Lung (tissue), 12 donors: ENCODE results near the gene LIPA. TPM values are rescaled to one million over a fixed set of nuclear protein-coding genes. Genes with fewer than 3 reads are reported as not detected.
A peak's percentile ranks its signal among the peaks of the same experiment; 100 is the strongest.
"Not testable (repeated sequence)": the region's sequence is repeated elsewhere in the genome, so short reads cannot be mapped to it uniquely, and the experiment has no call there.

Experiments used
- ATAC-seq: fragments of 200-7000 bp; cut with Tn5 transposase; one replicate; pipeline ENCODE4 v1.9.1; 2020; ENCODE audit warnings: moderate number of reproducible peaks; ENCODE audit not compliant: insufficient read depth, low FRiP score
- DNase-seq, 3 donors: peaks; one replicate each; pipeline ENCODE4 v3.0.0-alpha.2; 2013 to 2017
- H3K27ac ChIP-seq, 2 donors: one replicate each; pipeline ENCODE4 v1.5.1; 2013; ENCODE audit warnings: mild to moderate bottlenecking in 2 of 2, moderate library complexity in 2 of 2, control low read depth in 1 of 2, inconsistent platforms in 1 of 2, low read depth in 1 of 2, low read length in 1 of 2
- H3K27me3 ChIP-seq, 3 donors: one replicate each; pipeline ENCODE4 v1.5.1; 2013; ENCODE audit warnings: low read length in 2 of 3; ENCODE audit not compliant: control insufficient read depth in 3 of 3, insufficient read depth in 3 of 3
- H3K36me3 ChIP-seq, 4 donors: one replicate each; pipeline ENCODE4 v1.5.1; 2013; ENCODE audit warnings: low read length in 4 of 4, mild to moderate bottlenecking in 1 of 4, moderate library complexity in 1 of 4; ENCODE audit not compliant: control insufficient read depth in 4 of 4, insufficient read depth in 4 of 4
- H3K4me1 ChIP-seq, 5 donors: one replicate each; pipeline ENCODE4 v1.5.1; 2013; ENCODE audit warnings: low read length in 5 of 5, mild to moderate bottlenecking in 2 of 5, moderate library complexity in 1 of 5; ENCODE audit not compliant: control insufficient read depth in 5 of 5, insufficient read depth in 5 of 5
- H3K4me3 ChIP-seq: one replicate; pipeline ENCODE4 v1.5.1; 2013; ENCODE audit warnings: mild to moderate bottlenecking, control low read depth, moderate library complexity
- H3K9ac ChIP-seq, 2 donors: one replicate each; pipeline ENCODE4 v1.5.1; 2013; ENCODE audit warnings: low read length in 2 of 2, control low read depth in 1 of 2; ENCODE audit not compliant: insufficient read depth in 1 of 2
- H3K9me3 ChIP-seq, 4 donors: one replicate each; pipeline ENCODE4 v1.5.1; 2013; ENCODE audit warnings: low read length in 3 of 4, mild to moderate bottlenecking in 1 of 4, moderate library complexity in 1 of 4; ENCODE audit not compliant: control insufficient read depth in 4 of 4, insufficient read depth in 3 of 4
- CTCF ChIP-seq: IDR thresholded peaks from 2 replicates; pipeline ENCODE4 v1.5.1; 2012; ENCODE audit warnings: mild to moderate bottlenecking; ENCODE audit errors: control extremely low read depth, extremely low read depth
- WGBS, 2 donors: extraction: QIAGEN DNeasy Blood & Tissue Kit; methylation state at CpG; one replicate each; pipeline ENCODE4 v1.1.7; 2013; 5-methylcytosine and 5-hydroxymethylcytosine counted together
- polyA plus RNA-seq, 2 donors: library from polyadenylated mRNA; stranded (reverse); fragments of 200-250 nt; gene quantifications; one replicate each; pipeline ENCODE4 v1.2.1, GENCODE V29; 2013
- total RNA-seq, 2 donors: library from RNA; depleted of rRNA in 1 of 2; stranded (reverse); fragments of >200 nt in 1 of 2; gene quantifications; one replicate each; pipeline ENCODE4 v1.2.1, GENCODE V29; 2014 to 2021
- donor health status: control.
- donor health status: control.
- donor health status: Bipolar disorder and iron deficiency.
- donor health status: healthy.
- donor health status: DM: yes; HTN: yes; CAD: no.

LIPA gene
- total and polyA plus RNA-seq, 4 donors: 24.0 to 140 (median 71.7) TPM

DNA sequence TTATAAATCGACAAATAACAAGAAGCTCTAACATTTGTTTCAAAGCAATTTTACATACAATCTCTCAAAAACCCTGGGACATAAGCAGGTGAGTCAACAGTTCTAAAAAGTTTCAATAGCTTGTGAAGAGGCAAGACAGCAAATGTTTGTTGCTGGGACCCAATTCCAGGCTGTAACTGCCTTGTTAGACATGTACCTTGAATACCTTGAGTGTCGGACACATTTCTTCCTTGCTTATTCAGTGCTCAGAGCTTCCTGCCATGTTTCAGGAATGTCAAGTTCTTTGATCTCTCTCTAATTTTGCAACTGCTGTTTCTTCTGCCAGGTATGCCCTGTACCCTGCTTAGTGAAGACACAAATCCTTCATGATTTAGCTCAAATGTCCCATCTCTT lies 49.5 kb downstream of the LIPA start:
- Histone ChIP-seq H3K36me3 (no peaks in the 10 kb centered on the region), H3K9me3 (peaks cover 0 to 3% (median 0%) of the 10 kb centered on the region in 4 donors), H3K4me3 (no peak overlapping the region), H3K4me1 (peaks cover 0 to 8% (median 4%) of the 10 kb centered on the region in 5 donors), H3K27ac (no peak overlapping the region), H3K9ac (no peak overlapping the region), H3K27me3 (peaks cover 0 to 41% (median 38%) of the 10 kb centered on the region in 3 donors)
- peak; percentile 55 for ATAC-seq
- WGBS, 2 donors: 50 to 57% methylated on average over 2 of the region's 2 CpGs
- no peak for DNase-seq
- no peak for TF ChIP-seq CTCF

GRCh38 chr10:89201345-89202032 lies 50.1 kb downstream of the LIPA start:
- ATAC-seq (no peak), DNase-seq (no peak)
- H3K9me3 ChIP-seq: peaks cover 0 to 3% (median 0%) of the 10 kb centered on the region in 4 donors
- H3K9ac ChIP-seq: no peak overlapping the region
- H3K27me3 ChIP-seq: peaks cover 0 to 35% (median 34%) of the 10 kb centered on the region in 3 donors
- peaks cover 0 to 3% (median 0%) of the 10 kb centered on the region in 5 donors for H3K4me1 ChIP-seq
- H3K4me3 ChIP-seq: no peak overlapping the region
- no peaks in the 10 kb centered on the region for H3K36me3 ChIP-seq
- no peak for TF ChIP-seq CTCF
- no peak overlapping the region for H3K27ac ChIP-seq
- 60 to 77% methylated on average over 7 of the region's 7 CpGs for whole genome bisulfite sequencing, 2 donors

DNA sequence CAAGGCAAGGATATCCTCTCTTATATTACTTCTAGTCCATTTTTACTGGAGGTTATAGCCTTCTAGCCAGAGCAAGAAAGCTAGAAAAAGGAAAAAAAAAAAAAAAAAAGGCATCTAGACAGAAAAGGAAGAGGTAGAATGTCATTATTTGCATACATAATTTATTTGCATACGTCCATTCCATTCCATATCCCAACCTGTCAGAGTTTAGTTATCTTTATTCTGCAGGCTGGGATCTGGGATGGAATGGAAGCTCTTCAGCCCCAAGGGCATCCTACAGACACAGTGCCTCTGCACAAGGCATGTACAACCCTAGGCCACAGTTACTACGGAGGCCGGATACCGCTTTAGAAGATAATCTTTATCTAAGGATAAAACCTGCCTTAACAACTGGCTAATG lies 54.1 kb downstream of the LIPA start:
- ATAC-seq (no peak), DNase-seq (no peak)
- H3K36me3 ChIP-seq: no peaks in the 10 kb centered on the region
- TF ChIP-seq CTCF: no peak
- H3K4me3 ChIP-seq: no peak overlapping the region
- H3K9me3 ChIP-seq: peaks cover 0 to 3% (median 0%) of the 10 kb centered on the region in 4 donors
- H3K4me1 ChIP-seq: no peaks in the 10 kb centered on the region
- H3K9ac ChIP-seq: no peak overlapping the region
- 71 to 94% methylated on average over 4 of the region's 4 CpGs for WGBS, 2 donors
- H3K27ac ChIP-seq: no peak overlapping the region
- peaks cover 0 to 2% (median 0%) of the 10 kb centered on the region in 3 donors for H3K27me3 ChIP-seq

DNA sequence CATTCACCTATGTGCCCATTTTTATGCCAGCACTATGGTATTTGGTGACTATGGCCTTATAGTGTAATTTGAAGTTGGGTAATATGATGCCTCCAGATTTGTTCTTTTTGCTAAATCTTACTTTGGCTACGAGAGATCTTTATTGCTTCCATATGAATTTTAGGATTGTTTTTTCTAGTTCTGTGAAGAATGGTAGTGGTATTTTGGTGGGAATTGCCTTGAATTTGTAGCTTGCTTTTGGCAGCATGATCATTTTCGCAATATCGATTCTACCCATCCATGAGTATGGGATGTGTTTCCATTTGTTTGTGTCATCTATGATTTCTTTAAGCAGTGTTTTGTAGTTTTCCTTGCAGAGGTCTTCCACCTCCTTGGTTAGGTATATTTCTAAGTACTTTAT lies 60.3 kb downstream of the LIPA start:
- not testable (repeated sequence) for H3K27me3 ChIP-seq, H3K4me3 ChIP-seq, DNase-seq, H3K36me3 ChIP-seq, H3K27ac ChIP-seq, H3K9ac ChIP-seq, H3K9me3 ChIP-seq, ATAC-seq, H3K4me1 ChIP-seq
- 96 to 97% methylated on average over 3 of the region's 3 CpGs for WGBS, 2 donors
